ENCODE measurements around the gene LIME1.
"Not testable (repeated sequence)": the region's sequence is repeated elsewhere in the genome, so short reads cannot be mapped to it uniquely, and the experiment has no call there.

Gene LIME1

GRCh38 chr20:63714858-63715257 lies 21.6 kb upstream of the LIME1 start:
- DNase-seq (ENCODE audit: low read depth), result no peak
- no peak for TF ChIP-seq CTCF (conservative IDR thresholded peaks at IDR 0.05; ENCODE audit: low read depth, low read length)
- H3K4me3 ChIP-seq (ENCODE audit: low read length), result no peak overlapping the region

GRCh38 chr20:63718996-63719395 lies 17.5 kb upstream of the LIME1 start:
- no peak overlapping the region for H3K4me3 ChIP-seq (ENCODE audit: low read length)
- TF ChIP-seq CTCF (conservative IDR thresholded peaks at IDR 0.05; ENCODE audit: low read depth, low read length), result no peak

GRCh38 chr20:63722967-63723622 lies 13.4 kb upstream of the LIME1 start:
- H3K4me3 ChIP-seq (ENCODE audit: low read length); DNase-seq (ENCODE audit: low read depth): not testable (repeated sequence)

More at GRCh38 chr20:63718996-63719395, 17.5 kb upstream of the LIME1 start:
- no peak for DNase-seq (ENCODE audit: low read depth)

GRCh38 chr20:63730189-63730733 lies 6.2 kb upstream of the LIME1 start:
- DNase-seq (ENCODE audit: low read depth); H3K4me3 ChIP-seq (ENCODE audit: low read length): not testable (repeated sequence)

- no peak overlapping the region for H3K4me3 ChIP-seq (ENCODE audit: low read length)
- no peak for TF ChIP-seq CTCF (conservative IDR thresholded peaks at IDR 0.05; ENCODE audit: low read depth, low read length)
- no peak for DNase-seq (ENCODE audit: low read depth)
These were observed 5.1 kb upstream of the LIME1 start for GRCh38 chr20:63731410-63731809.

- TF ChIP-seq CTCF (conservative IDR thresholded peaks at IDR 0.05; ENCODE audit: low read depth, low read length), result no peak
- no peak for DNase-seq (ENCODE audit: low read depth)
- no peak overlapping the region for H3K4me3 ChIP-seq (ENCODE audit: low read length)
These were observed 4.1 kb upstream of the LIME1 start for GRCh38 chr20:63732118-63733095.

- DNase-seq (ENCODE audit: low read depth), result no peak
- H3K4me3 ChIP-seq (ENCODE audit: low read length), result no peak overlapping the region
- TF ChIP-seq CTCF (conservative IDR thresholded peaks at IDR 0.05; ENCODE audit: low read depth, low read length), result no peak
These were observed 3.3 kb upstream of the LIME1 start for GRCh38 chr20:63733117-63733516.
